ENCODE measurements around the gene MACROH2A2. TPM values are rescaled to one million over a fixed set of nuclear protein-coding genes. Genes with fewer than 3 reads are reported as not detected.
"Not testable (repeated sequence)": the region's sequence is repeated elsewhere in the genome, so short reads cannot be mapped to it uniquely, and the experiment has no call there.

MACROH2A2 gene
- 40.1 and 47.4 TPM in 2 replicates for total RNA-seq (2014; rRNA removed; shearing (Covaris generic))

- Histone ChIP-seq H3K27me3 (ENCODE audit: control insufficient read depth, insufficient read depth, low read length) (peaks cover 64% of the 10 kb centered on the region), H3K36me3 (replicated peaks; ENCODE audit: control insufficient read depth, insufficient read depth, low read length) (no peaks in the 10 kb centered on the region), H3K4me3 (ENCODE audit: insufficient read depth, low read depth, low read length) (peak within 1 kb of the TSS; percentile 65)
- peak; percentile 89 for DNase-seq
These were observed at the start of gene MACROH2A2 for GRCh38 chr10:70052462-70053217. Gene MACROH2A2, plus strand, starts transcription at chr10:70052846. Its CDS starts 22,813 bp downstream, at chr10:70075659.

- Histone ChIP-seq H3K4me3 (ENCODE audit: insufficient read depth, low read depth, low read length) (no peak overlapping the region), H3K27me3 (ENCODE audit: control insufficient read depth, insufficient read depth, low read length) (peaks cover 1% of the 10 kb centered on the region), H3K36me3 (replicated peaks; ENCODE audit: control insufficient read depth, insufficient read depth, low read length) (no peaks in the 10 kb centered on the region)
- DNase-seq: no peak
These were observed 45.4 kb upstream of the MACROH2A2 start for GRCh38 chr10:70007116-70007820.

GRCh38 chr10:70031215-70031614 lies 21.4 kb upstream of the MACROH2A2 start:
- Histone ChIP-seq H3K4me3 (ENCODE audit: insufficient read depth, low read depth, low read length) (no peak overlapping the region), H3K36me3 (replicated peaks; ENCODE audit: control insufficient read depth, insufficient read depth, low read length) (no peaks in the 10 kb centered on the region), H3K27me3 (ENCODE audit: control insufficient read depth, insufficient read depth, low read length) (no peaks in the 10 kb centered on the region; the same call in 1 of the 2 replicates)
- DNase-seq: no peak

GRCh38 chr10:70032667-70033289 lies 19.9 kb upstream of the MACROH2A2 start:
- Histone ChIP-seq H3K36me3 (replicated peaks; ENCODE audit: control insufficient read depth, insufficient read depth, low read length) (no peaks in the 10 kb centered on the region), H3K4me3 (ENCODE audit: insufficient read depth, low read depth, low read length) (no peak overlapping the region), H3K27me3 (ENCODE audit: control insufficient read depth, insufficient read depth, low read length) (no peaks in the 10 kb centered on the region; the same call in 1 of the 2 replicates)
- DNase-seq: no peak

GRCh38 chr10:70034232-70034631 lies 18.4 kb upstream of the MACROH2A2 start:
- Histone ChIP-seq H3K27me3 (ENCODE audit: control insufficient read depth, insufficient read depth, low read length) (peaks cover 3% of the 10 kb centered on the region; the same call in 1 of the 2 replicates), H3K36me3 (replicated peaks; ENCODE audit: control insufficient read depth, insufficient read depth, low read length) (no peaks in the 10 kb centered on the region), H3K4me3 (ENCODE audit: insufficient read depth, low read depth, low read length) (no peak overlapping the region)
- no peak for DNase-seq

- DNase-seq: no peak
- H3K27me3 ChIP-seq (ENCODE audit: control insufficient read depth, insufficient read depth, low read length): peaks cover 3% of the 10 kb centered on the region; the same call in 1 of the 2 replicates
- H3K36me3 ChIP-seq (replicated peaks; ENCODE audit: control insufficient read depth, insufficient read depth, low read length): no peaks in the 10 kb centered on the region
- no peak overlapping the region for H3K4me3 ChIP-seq (ENCODE audit: insufficient read depth, low read depth, low read length)
These were observed 17.1 kb upstream of the MACROH2A2 start for GRCh38 chr10:70035531-70035930.

GRCh38 chr10:70038923-70039322 lies 13.7 kb upstream of the MACROH2A2 start:
- Histone ChIP-seq H3K27me3 (ENCODE audit: control insufficient read depth, insufficient read depth, low read length) (peaks cover 24% of the 10 kb centered on the region), H3K4me3 (ENCODE audit: insufficient read depth, low read depth, low read length) (no peak overlapping the region), H3K36me3 (replicated peaks; ENCODE audit: control insufficient read depth, insufficient read depth, low read length) (no peaks in the 10 kb centered on the region)
- no peak for DNase-seq

- Histone ChIP-seq H3K27me3 (ENCODE audit: control insufficient read depth, insufficient read depth, low read length) (peaks cover 28% of the 10 kb centered on the region), H3K36me3 (replicated peaks; ENCODE audit: control insufficient read depth, insufficient read depth, low read length) (no peaks in the 10 kb centered on the region), H3K4me3 (ENCODE audit: insufficient read depth, low read depth, low read length) (no peak overlapping the region)
- no peak for DNase-seq
These were observed 11.6 kb upstream of the MACROH2A2 start for GRCh38 chr10:70041016-70041415.

- H3K4me3 ChIP-seq (ENCODE audit: insufficient read depth, low read depth, low read length); DNase-seq; H3K36me3 ChIP-seq (replicated peaks; ENCODE audit: control insufficient read depth, insufficient read depth, low read length): not testable (repeated sequence)
- peaks cover 28% of the 10 kb centered on the region for H3K27me3 ChIP-seq (ENCODE audit: control insufficient read depth, insufficient read depth, low read length)
These were observed 10.9 kb upstream of the MACROH2A2 start for GRCh38 chr10:70041739-70042138.

- H3K27me3 ChIP-seq (ENCODE audit: control insufficient read depth, insufficient read depth, low read length): peaks cover 44% of the 10 kb centered on the region
- H3K36me3 ChIP-seq (replicated peaks; ENCODE audit: control insufficient read depth, insufficient read depth, low read length); DNase-seq; H3K4me3 ChIP-seq (ENCODE audit: insufficient read depth, low read depth, low read length): not testable (repeated sequence)
These were observed 5.6 kb upstream of the MACROH2A2 start for GRCh38 chr10:70047066-70047465.

- H3K27me3 ChIP-seq (ENCODE audit: control insufficient read depth, insufficient read depth, low read length): peaks cover 45% of the 10 kb centered on the region
- H3K36me3 ChIP-seq (replicated peaks; ENCODE audit: control insufficient read depth, insufficient read depth, low read length): no peaks in the 10 kb centered on the region
These were observed 4.5 kb upstream of the MACROH2A2 start for GRCh38 chr10:70048030-70048723.

GRCh38 chr10:70051848-70052247 lies 798 bp upstream of the MACROH2A2 start:
- no peak for DNase-seq
- H3K4me3 ChIP-seq (ENCODE audit: insufficient read depth, low read depth, low read length): no peak overlapping the region
- H3K27me3 ChIP-seq (ENCODE audit: control insufficient read depth, insufficient read depth, low read length): peaks cover 64% of the 10 kb centered on the region

More at GRCh38 chr10:70048030-70048723, 4.5 kb upstream of the MACROH2A2 start:
- DNase-seq: no peak
- no peak overlapping the region for H3K4me3 ChIP-seq (ENCODE audit: insufficient read depth, low read depth, low read length)

GRCh38 chr10:70053218-70053840 lies 683 bp downstream of the MACROH2A2 start:
- peaks cover 64% of the 10 kb centered on the region for H3K27me3 ChIP-seq (ENCODE audit: control insufficient read depth, insufficient read depth, low read length)

More at GRCh38 chr10:70051848-70052247, 798 bp upstream of the MACROH2A2 start:
- no peaks in the 10 kb centered on the region for H3K36me3 ChIP-seq (replicated peaks; ENCODE audit: control insufficient read depth, insufficient read depth, low read length)

GRCh38 chr10:70053841-70054288 lies 1.2 kb downstream of the MACROH2A2 start:
- Histone ChIP-seq H3K27me3 (ENCODE audit: control insufficient read depth, insufficient read depth, low read length) (peaks cover 64% of the 10 kb centered on the region), H3K36me3 (replicated peaks; ENCODE audit: control insufficient read depth, insufficient read depth, low read length) (no peaks in the 10 kb centered on the region), H3K4me3 (ENCODE audit: insufficient read depth, low read depth, low read length) (peak overlapping the region; percentile 65)
- DNase-seq: peak; percentile 71

More at GRCh38 chr10:70053218-70053840, 683 bp downstream of the MACROH2A2 start:
- peak; percentile 83 for DNase-seq
- Histone ChIP-seq H3K36me3 (replicated peaks; ENCODE audit: control insufficient read depth, insufficient read depth, low read length) (no peaks in the 10 kb centered on the region), H3K4me3 (ENCODE audit: insufficient read depth, low read depth, low read length) (peak overlapping the region; percentile 65)

Data from H7 (cell line).